Esophagus muscularis mucosa (tissue), 3 donors: Measurements from ENCODE around the gene APBB1.

Experiments used
- CTCF ChIP-seq, 3 experiments: fragments of 200-600 bp in 2 of 3; fragments of 450-650 bp in 1 of 3; sonication (generic) in 2 of 3; IDR thresholded peaks; one replicate each; pipeline ENCODE4 v1.5.1; 2017 to 2019; ENCODE audit warnings: antibody characterized with exemption in 3 of 3, mild to moderate bottlenecking in 2 of 3, moderate library complexity in 1 of 3
- POLR2A ChIP-seq: fragments of 450-650 bp; IDR thresholded peaks from one replicate; pipeline ENCODE4 v1.6.1; 2017; ENCODE audit warnings: antibody characterized with exemption, moderate library complexity, mild to moderate bottlenecking, low read depth
- POLR2AphosphoS5 ChIP-seq, 2 donors: sonication (generic); formaldehyde crosslinking; IDR thresholded peaks; one replicate each; pipeline ENCODE4 v1.6.1; 2017; ENCODE audit warnings: antibody characterized with exemption in 2 of 2

- TF ChIP-seq CTCF (IDR thresholded peaks at IDR 0.05) (no peak), POLR2AphosphoS5 (IDR thresholded peaks at IDR 0.05) (no peak), POLR2A (no peak)
Measured at GRCh38 chr11:6385046-6385777, 33.7 kb downstream of the APBB1 start.
